Dendritic cell treated with granulocyte-macrophage colony-stimulating factor and Interleukin-4, amounts not matched to agents 40 ng/mL and 50 ng/mL, for 4 days (primary cell): Measurements from ENCODE around the gene AUTS2.

ENCODE experiments used
- H3K27ac Mint-ChIP-seq: one replicate; pipeline ENCODE4 v1.8.0; 2022; ENCODE audit warnings: mild to moderate bottlenecking, mixed read lengths
- H3K27me3 Mint-ChIP-seq: one replicate; pipeline ENCODE4 v1.8.0; 2022; ENCODE audit warnings: mild to moderate bottlenecking, mixed read lengths
- H3K36me3 Mint-ChIP-seq: one replicate; pipeline ENCODE4 v1.8.0; 2022; ENCODE audit warnings: low read depth, mixed read lengths
- H3K4me1 Mint-ChIP-seq: one replicate; pipeline ENCODE4 v1.8.0; 2022; ENCODE audit warnings: low read depth, mixed read lengths
- H3K4me3 Mint-ChIP-seq: one replicate; pipeline ENCODE4 v1.8.0; 2022; ENCODE audit warnings: mild to moderate bottlenecking, moderate library complexity, mixed read lengths
- H3K9me3 Mint-ChIP-seq: one replicate; pipeline ENCODE4 v1.8.0; 2022; ENCODE audit warnings: mixed read lengths
- intact Hi-C: fragments of 100-400 bp; cut with micrococcal nuclease; formaldehyde crosslinking; loops from one replicate; pipeline ENCODE4 v1.15.0; 2022

The AUTS2 gene

GRCh38 chr7:70288781-70289456 is 690.6 kb downstream of the AUTS2 start:
- no peaks in the 10 kb centered on the region for H3K36me3 Mint-ChIP-seq
- H3K9me3 Mint-ChIP-seq = peaks cover 8% of the 10 kb centered on the region
- intact Hi-C loops = no loop called here
- no peaks in the 10 kb centered on the region for H3K27me3 Mint-ChIP-seq
- H3K4me3 Mint-ChIP-seq = no peak overlapping the region
- H3K4me1 Mint-ChIP-seq = no peaks in the 10 kb centered on the region
- no peak overlapping the region for H3K27ac Mint-ChIP-seq

- Mint-ChIP-seq H3K27me3 (no peaks in the 10 kb centered on the region), H3K4me3 (no peak overlapping the region)
- intact Hi-C loops = no loop called here
These were observed 694.4 kb downstream of the AUTS2 start for GRCh38 chr7:70292716-70293115.

GRCh38 chr7:70294211-70294911 is 696.1 kb downstream of the AUTS2 start:
- Mint-ChIP-seq H3K36me3 (no peaks in the 10 kb centered on the region), H3K4me1 (no peaks in the 10 kb centered on the region), H3K9me3 (no peaks in the 10 kb centered on the region), H3K27me3 (no peaks in the 10 kb centered on the region), H3K4me3 (no peak overlapping the region), H3K27ac (no peak overlapping the region)
- intact Hi-C loops = no loop called here

More at GRCh38 chr7:70292716-70293115, 694.4 kb downstream of the AUTS2 start:
- Mint-ChIP-seq H3K9me3 (no peaks in the 10 kb centered on the region), H3K36me3 (no peaks in the 10 kb centered on the region), H3K4me1 (no peaks in the 10 kb centered on the region), H3K27ac (no peak overlapping the region)

GRCh38 chr7:70298780-70299471 is 700.7 kb downstream of the AUTS2 start:
- Mint-ChIP-seq H3K36me3 (no peaks in the 10 kb centered on the region), H3K27me3 (no peaks in the 10 kb centered on the region), H3K27ac (no peak overlapping the region), H3K4me1 (no peaks in the 10 kb centered on the region), H3K4me3 (no peak overlapping the region), H3K9me3 (no peaks in the 10 kb centered on the region)
- intact Hi-C loops = no loop called here

- no peaks in the 10 kb centered on the region for H3K4me1 Mint-ChIP-seq
These were observed 701.2 kb downstream of the AUTS2 start for GRCh38 chr7:70299472-70299807.

GRCh38 chr7:70301673-70302185 is 703.5 kb downstream of the AUTS2 start:
- H3K4me3 Mint-ChIP-seq = no peak overlapping the region
- H3K27ac Mint-ChIP-seq = no peak overlapping the region
- H3K4me1 Mint-ChIP-seq = no peaks in the 10 kb centered on the region
- no peaks in the 10 kb centered on the region for H3K27me3 Mint-ChIP-seq
- H3K36me3 Mint-ChIP-seq = no peaks in the 10 kb centered on the region
- intact Hi-C loops = no loop called here
- no peaks in the 10 kb centered on the region for H3K9me3 Mint-ChIP-seq

More at GRCh38 chr7:70299472-70299807, 701.2 kb downstream of the AUTS2 start:
- no peaks in the 10 kb centered on the region for H3K9me3 Mint-ChIP-seq
- H3K27ac Mint-ChIP-seq = no peak overlapping the region
- H3K4me3 Mint-ChIP-seq = no peak overlapping the region
- no peaks in the 10 kb centered on the region for H3K27me3 Mint-ChIP-seq
- intact Hi-C loops = no loop called here
- H3K36me3 Mint-ChIP-seq = no peaks in the 10 kb centered on the region

- Mint-ChIP-seq H3K4me3 (no peak overlapping the region), H3K27me3 (no peaks in the 10 kb centered on the region), H3K4me1 (no peaks in the 10 kb centered on the region), H3K27ac (no peak overlapping the region), H3K36me3 (no peaks in the 10 kb centered on the region), H3K9me3 (no peaks in the 10 kb centered on the region)
- intact Hi-C loops = no loop called here
These were observed 705.0 kb downstream of the AUTS2 start for GRCh38 chr7:70303309-70303708.

- no peak overlapping the region for H3K27ac Mint-ChIP-seq
- H3K4me1 Mint-ChIP-seq = no peaks in the 10 kb centered on the region
- intact Hi-C loops = no loop called here
- H3K4me3 Mint-ChIP-seq = no peak overlapping the region
- H3K36me3 Mint-ChIP-seq = no peaks in the 10 kb centered on the region
- no peaks in the 10 kb centered on the region for H3K9me3 Mint-ChIP-seq
- no peaks in the 10 kb centered on the region for H3K27me3 Mint-ChIP-seq
These were observed 705.5 kb downstream of the AUTS2 start for GRCh38 chr7:70303780-70304179.

GRCh38 chr7:70306173-70306572 is 707.9 kb downstream of the AUTS2 start:
- H3K27me3 Mint-ChIP-seq = no peaks in the 10 kb centered on the region
- H3K4me1 Mint-ChIP-seq = no peaks in the 10 kb centered on the region
- no peaks in the 10 kb centered on the region for H3K9me3 Mint-ChIP-seq
- no peak overlapping the region for H3K4me3 Mint-ChIP-seq
- no peak overlapping the region for H3K27ac Mint-ChIP-seq
- intact Hi-C loops = no loop called here
- H3K36me3 Mint-ChIP-seq = no peaks in the 10 kb centered on the region

GRCh38 chr7:70307544-70308106 is 709.4 kb downstream of the AUTS2 start:
- intact Hi-C loops = no loop called here
- Mint-ChIP-seq H3K9me3 (no peaks in the 10 kb centered on the region), H3K36me3 (no peaks in the 10 kb centered on the region), H3K4me1 (no peaks in the 10 kb centered on the region), H3K4me3 (no peak overlapping the region), H3K27ac (no peak overlapping the region), H3K27me3 (no peaks in the 10 kb centered on the region)

- no peak overlapping the region for H3K4me3 Mint-ChIP-seq
- no peaks in the 10 kb centered on the region for H3K36me3 Mint-ChIP-seq
- intact Hi-C loops = no loop called here
- H3K27me3 Mint-ChIP-seq = no peaks in the 10 kb centered on the region
- H3K9me3 Mint-ChIP-seq = no peaks in the 10 kb centered on the region
- H3K4me1 Mint-ChIP-seq = no peaks in the 10 kb centered on the region
- H3K27ac Mint-ChIP-seq = no peak overlapping the region
These were observed 714.1 kb downstream of the AUTS2 start for GRCh38 chr7:70312336-70312735.

- Mint-ChIP-seq H3K36me3 (no peaks in the 10 kb centered on the region), H3K4me1 (no peaks in the 10 kb centered on the region), H3K4me3 (no peak overlapping the region), H3K9me3 (no peaks in the 10 kb centered on the region), H3K27me3 (no peaks in the 10 kb centered on the region), H3K27ac (no peak overlapping the region)
- intact Hi-C loops = no loop called here
These were observed 715.0 kb downstream of the AUTS2 start for GRCh38 chr7:70313271-70313670.

- intact Hi-C loops = no loop called here
- no peak overlapping the region for H3K4me3 Mint-ChIP-seq
- no peaks in the 10 kb centered on the region for H3K9me3 Mint-ChIP-seq
- no peak overlapping the region for H3K27ac Mint-ChIP-seq
- H3K36me3 Mint-ChIP-seq = no peaks in the 10 kb centered on the region
- H3K4me1 Mint-ChIP-seq = no peaks in the 10 kb centered on the region
- no peaks in the 10 kb centered on the region for H3K27me3 Mint-ChIP-seq
These were observed 715.4 kb downstream of the AUTS2 start for GRCh38 chr7:70313687-70314086.

- Mint-ChIP-seq H3K4me3 (no peak overlapping the region), H3K27ac (no peak overlapping the region), H3K4me1 (no peaks in the 10 kb centered on the region), H3K27me3 (no peaks in the 10 kb centered on the region), H3K9me3 (no peaks in the 10 kb centered on the region), H3K36me3 (no peaks in the 10 kb centered on the region)
- intact Hi-C loops = no loop called here
These were observed 715.9 kb downstream of the AUTS2 start for GRCh38 chr7:70314221-70314620.
